IPS DF 19.7 (cell line): Measurements from ENCODE around the gene LRCH4.

Experiments
- DNase-seq: peaks from one replicate; pipeline ENCODE4 v3.0.0-alpha.2; 2013; ENCODE audit warnings: low read depth, low spot score

Gene LRCH4

DNA sequence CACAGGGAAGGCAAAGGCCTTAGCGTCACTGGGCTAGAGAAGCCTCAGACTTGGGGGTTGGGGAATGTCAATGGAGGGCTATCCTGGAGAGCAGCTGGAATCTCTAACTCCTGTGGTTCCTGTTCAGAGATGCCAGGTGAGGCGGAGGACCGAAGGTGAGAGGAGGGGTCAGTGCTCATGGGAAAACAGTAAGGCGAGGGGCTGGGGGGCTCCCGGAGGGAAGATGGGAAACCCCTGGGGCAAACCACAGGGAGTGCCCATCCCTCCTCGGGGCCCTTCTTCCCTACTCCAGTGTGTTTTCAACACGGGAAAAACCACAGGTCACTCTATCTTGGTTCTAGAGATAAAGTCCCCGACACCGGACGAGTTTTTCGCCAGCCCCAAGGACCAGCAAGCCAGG is 3.3 kb downstream of the LRCH4 start:
- DNase-seq = no peak

DNA sequence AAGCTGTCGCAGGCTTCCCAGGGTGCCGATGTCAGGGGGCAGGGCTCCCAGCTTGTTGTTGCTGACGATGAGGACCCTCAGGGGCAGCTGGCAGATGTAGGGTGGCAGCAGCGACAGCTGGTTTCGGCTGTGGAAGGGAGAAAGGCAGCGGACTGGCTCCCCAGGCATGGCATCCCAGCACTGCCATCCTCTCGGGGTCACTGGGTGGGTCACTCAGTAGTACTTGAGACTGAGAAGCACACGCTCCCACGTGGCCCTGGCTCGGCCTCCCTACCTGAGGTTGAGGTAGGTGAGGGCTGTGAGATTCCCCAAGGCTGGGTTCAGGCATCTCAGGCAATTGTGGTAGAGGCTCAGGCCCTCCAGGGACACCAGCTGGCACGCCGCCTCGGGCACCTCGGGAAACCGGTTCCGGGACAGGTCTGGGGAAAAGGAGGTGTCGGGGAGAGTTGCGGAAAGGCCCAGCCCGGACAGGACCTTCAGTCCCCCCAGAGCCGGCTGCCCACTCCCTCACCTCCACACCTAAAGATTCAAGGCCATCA is 3.8 kb downstream of the LRCH4 start:
- no peak for DNase-seq

DNA sequence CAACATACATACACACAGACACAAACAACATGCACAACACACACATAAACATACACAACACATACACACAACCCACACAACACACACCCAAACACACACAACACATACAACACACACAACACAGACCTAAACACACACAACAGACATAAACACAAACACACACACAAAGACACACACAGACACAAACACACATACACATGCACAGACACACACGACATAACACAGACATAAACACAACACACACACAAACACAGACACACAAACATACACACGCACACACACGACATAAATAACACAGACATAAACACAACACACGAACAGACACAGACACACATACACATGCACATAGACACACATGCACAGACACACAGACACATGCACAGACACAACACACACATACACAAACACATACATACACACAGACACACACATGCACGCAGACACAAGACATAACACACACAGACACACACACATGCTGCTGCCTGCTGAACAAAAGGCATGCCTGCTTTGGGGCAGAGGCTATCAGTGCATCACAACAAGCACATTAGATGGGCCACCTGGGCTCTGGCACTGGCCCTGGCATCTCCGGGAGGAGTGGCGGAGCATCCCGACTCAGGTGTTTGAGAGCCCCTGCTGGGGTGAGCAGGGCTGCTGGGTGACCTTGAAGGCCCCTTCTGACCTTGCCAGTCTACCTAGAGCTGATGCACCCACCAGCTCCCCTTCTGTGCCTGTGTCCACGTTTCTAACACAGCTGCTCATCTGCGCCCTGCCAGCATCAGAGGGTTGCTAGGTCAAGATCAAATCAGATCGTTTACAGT is 5.3 kb downstream of the LRCH4 start:
- DNase-seq = no peak

DNA sequence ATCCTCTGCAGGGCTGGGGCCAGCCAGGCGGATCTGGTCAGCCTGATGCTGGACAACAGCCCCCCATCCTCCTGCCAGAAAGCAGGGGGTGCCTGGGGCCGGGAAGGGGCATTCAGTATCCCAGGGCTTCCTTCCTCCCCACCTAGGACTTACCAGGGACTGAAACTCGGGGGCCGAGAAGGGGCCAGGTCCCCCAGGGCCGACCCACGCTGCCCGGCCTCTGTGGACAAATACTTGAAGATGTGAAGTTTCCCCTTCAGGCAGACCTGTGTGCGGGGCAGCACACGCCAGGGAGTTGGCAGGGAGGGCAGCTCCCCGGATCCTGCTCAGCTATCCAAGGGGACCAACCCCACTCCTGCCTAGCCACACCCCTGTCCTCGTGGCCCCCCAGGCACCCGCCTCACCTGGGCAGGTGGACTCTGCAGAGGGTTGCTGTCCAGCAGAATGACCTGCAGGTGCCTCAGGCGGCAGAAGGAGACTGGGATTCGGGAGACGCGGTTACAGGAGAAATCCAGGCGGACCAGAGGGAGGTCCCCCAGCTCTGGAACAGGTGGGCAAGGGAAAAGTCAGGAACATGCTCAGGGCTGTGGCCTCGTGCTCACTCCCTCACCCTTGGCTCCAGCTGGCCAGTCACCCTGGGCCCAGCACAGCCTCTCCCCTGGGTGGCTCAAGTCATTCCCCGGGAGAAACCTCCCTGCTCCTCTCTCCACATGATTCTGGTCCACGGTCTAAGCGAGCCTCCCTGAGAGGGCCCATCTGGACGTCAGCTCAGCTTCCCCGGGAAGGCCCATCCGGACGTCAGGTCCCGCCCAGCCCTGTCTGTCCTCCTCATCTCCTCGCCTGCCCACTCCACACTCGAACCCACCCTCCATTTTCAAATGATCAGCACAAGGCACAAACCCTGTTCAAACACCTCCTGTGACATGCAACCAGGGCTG is 7.4 kb downstream of the LRCH4 start:
- no peak for DNase-seq

DNA sequence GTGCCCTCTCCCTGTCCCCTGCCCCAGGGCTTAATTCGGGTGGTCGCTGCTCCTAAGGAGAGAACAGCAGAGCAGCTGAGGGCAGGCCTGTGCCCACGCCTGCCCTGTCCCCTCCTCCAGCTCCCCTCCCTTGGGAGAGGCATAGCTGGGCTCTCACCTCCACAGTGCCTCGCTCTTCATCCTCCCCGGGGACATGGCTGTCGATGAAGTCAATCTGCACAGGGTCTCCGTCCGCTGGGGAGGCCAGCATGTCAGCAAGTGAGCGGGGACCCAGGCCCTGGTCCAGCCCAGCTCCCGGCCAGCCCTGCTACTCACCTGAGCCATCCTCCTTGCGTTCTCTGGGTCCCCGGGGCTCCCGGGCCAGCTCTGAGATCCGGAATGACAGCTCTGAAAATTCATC is 8.4 kb downstream of the LRCH4 start:
- no peak for DNase-seq

DNA sequence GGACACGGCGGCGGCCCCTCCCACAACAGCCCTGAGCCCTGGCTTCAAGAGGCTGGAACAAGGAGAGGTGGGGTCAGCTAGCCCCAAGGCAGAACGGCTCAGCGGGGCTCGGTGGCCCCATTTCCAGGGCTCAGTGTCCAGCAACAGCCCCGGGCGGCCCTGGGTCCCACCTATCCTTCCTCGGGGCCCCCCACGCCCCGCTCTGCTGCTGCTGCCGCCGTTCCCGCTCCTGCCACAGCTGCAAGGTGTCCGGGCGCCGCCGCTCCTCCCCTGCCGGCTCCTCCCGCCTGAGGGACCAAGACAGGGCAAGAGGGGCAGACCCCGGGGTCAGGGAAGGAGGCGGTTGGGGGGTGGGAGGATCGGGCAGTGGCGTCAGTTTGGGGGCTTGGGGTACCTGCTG is 8.8 kb downstream of the LRCH4 start:
- no peak for DNase-seq

DNA sequence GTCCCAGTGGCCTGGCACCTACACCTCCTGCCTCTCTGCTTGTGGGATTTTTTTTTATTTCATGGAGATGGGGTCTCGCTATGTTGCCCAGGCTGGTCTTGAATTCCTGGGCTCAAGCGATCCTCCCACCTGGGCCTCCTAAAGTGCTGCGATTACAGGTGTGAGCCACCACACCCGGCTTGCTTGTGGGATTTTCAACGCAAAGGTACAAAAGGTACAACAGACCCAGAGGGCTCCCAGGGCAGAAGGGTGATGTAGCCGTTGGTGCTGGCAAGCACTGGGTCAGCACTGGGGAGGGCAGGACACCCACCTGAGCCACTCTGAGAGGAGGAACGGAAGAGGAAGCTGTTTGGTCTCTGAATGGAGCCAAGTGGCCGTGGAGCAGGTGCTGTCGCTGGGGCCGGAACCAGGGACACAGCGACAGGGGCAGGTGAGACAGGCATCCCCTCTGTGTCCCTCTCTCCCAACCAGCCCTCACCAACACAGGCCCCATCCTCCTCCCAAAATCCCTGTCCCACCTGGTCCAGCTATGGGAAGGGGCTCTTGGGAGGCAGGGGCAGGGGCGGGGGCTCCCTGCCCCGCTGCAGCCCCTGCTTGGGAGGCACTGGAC is 9.4 kb downstream of the LRCH4 start:
- no peak for DNase-seq

DNA sequence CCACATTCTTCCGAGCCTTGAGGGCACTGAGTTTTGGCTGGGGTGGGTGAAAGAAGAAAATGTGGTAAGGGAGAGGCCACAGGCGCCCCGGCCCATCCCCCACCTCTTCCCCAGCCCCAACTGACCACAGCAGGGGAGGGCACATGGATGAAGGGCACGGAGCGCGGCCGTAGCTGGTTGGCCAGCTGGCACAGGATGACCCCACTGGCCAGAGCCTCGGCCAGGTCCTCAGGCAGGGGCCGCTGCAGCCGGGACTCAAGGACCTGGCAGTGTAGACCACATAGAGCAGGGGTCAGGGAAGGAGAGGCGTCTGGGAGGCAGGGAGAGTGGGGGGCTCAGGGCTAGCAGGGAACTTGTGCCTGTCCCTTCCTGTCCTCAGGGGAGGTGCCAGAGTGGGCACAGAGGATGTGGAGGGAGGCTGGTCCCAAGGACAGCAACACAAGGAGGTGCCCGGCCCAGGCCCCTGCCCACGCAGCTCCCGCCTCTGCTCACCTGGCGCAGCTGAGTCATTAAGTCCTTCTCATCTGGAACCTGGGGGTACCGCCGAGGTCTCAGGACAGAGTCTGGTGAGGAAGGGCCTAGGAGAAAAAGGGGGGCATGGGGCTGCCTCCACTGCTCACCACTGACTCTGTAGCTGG is 10.1 kb downstream of the LRCH4 start:
- DNase-seq = no peak

DNA sequence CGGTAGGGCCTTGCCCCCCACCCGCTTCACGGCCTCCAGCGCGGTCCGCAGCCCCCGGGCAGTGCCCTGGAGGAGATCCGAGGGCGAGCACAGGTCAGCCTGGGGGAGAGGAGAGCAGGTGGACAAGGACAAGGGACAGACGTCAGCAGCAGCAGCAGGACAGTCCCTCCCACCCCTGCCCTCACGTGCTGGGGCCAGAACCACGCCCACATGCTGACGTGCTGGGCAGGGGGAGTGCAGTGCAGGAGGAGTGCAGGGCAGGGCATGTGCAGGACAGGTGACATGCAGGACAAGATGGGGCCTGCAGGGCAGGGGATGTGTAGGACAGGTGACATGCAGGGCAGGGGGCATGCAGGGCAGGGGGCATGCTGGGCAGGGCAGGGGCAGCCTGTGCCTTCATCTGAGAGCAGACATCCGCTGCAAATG is 10.7 kb downstream of the LRCH4 start:
- no peak for DNase-seq

DNA sequence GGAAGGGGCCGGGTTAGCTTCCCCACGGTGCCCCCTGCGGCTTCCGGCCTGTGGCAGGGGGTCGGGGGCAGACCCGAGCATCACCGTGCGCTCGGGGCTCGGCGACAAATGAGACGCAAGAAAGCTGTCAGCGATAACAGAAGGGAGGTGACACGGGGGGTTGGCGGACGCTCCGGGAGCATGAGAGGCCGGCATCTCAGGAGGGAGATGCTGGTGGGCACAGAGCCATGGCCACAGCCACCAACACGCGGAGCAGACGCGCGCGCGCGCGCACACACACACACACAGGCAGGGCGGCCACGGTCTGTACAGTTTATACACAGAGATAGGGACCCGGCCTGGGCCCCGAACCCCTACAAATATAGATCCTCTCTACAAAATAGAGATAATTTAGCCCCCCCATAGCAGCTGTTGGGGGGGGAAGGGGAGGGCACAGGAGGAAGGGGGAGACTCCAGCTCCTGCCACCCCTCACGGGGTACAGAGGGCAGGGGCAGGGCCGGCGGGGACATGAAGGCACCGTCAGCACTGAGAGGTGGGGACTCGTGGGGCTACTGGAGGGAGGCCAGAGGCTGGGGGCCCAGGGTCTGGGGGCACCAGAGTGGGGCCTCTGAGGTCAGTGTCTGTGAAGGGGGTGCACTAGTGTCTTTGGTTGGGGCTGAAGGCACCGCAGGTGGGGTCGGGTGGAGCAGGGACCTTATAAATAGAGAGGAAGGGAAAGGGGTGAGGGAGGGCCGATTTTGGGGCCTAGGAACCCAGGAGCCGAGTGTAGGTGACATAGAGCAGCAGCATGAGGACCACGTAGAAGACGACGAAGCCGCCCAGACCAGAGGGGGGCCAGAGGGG is 11.3 kb downstream of the LRCH4 start:
- no peak for DNase-seq

DNA sequence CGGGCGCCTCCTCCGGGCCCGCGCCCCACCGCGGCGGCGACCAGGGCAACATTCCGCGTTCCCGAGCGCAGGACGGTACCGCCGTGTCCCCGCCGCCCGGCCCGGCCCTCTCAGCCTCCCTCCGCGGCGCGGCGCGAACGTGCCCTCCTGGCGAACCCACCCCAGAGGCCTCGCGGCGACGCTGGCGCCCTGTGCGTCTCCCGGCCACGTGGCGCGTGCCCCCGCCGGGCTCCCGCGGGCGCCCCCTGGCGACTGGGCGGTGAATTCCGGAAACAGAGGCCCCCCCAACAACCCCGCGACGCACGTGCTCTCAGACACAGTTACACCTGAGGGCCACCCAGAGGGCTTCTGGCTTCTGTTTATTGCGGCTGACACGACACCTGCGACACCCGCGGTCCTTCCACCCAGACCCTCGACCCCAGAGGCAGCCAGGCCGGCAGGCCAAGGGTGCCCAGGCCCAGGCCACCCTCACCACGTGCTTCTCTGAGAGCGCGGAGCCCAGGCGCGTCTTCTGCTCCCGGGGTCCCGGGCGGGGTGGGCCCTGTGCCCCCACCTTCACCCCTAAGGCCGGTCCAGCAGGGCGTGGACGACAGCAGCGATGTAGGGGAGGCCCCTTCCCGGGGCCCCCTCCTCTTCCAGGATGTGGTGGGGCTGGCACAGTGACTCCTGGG is 12.1 kb downstream of the LRCH4 start, which contains the start of gene SAP25:
Gene SAP25 (minus strand): TSS at position 210 of the 671 bp plus-strand sequence. CDS start 158 bp downstream, at position 52.
- DNase-seq = no peak

DNA sequence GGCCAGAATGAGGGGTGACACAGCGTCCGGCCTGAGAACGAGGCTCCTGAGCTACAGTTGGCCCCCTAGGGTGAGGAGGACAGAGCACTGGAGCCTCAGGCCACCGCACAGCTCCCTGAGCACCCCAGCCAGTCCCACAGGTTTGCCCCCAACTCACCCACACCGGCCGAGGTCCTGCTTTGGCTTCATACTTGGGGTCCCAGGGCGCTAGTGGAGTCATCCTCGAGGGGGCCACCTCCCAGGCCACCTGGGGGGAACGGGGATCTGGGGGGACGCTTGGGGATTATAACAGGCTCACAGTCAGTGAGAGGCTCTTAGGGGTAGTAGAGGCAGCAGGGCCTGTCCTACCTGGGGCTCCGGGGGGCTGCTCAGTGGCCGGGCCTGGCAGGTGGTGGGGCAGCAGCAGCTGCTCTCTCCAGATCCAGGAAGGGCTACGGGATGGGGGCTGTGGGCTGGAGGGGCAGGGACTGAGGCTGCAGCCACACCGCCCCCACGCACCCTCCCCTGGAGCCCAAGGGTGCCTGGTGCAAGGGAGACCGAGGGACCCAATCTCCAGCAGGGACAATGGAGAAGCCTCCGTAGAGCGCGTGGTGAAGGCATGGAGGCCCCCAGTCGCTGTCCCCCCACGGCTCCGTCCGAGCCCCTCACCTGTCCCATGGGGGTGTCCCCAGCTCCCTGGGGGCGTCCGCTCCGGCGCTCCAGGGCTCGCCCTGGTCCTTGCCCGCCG is 12.8 kb downstream of the LRCH4 start:
- no peak for DNase-seq

DNA sequence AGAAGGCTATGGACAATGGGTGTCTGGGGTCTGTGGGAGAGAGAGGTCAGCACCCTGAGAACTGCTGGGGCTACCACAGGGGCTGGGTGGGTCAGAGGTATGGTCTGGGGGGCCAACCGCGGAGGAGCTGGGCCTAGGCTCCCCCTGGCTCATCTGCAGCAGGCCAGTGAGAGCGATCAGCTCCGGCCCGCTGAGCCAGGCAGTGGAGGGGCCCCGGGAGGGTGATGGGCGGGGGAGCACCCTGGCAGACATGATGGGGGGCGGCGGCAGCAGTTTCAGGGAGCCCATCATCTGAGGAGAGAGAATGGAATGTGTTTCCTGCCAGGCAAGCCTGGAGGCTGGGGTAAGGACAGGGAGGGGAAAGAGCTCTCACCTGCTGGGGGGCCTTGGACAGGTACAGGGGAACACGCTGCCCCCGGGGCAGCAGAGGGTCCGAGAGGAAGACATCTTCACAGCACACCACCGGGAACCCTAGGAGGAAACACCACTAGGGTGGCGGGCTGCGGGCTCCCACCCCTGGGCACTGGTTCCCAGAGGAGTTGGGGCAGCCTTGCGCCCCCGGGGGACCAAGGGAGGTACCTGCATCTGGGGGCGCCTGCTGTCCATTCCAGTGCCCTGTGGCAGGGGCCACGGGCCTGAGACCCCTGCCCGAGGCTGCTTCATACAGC is 13.5 kb downstream of the LRCH4 start:
- DNase-seq = no peak

DNA sequence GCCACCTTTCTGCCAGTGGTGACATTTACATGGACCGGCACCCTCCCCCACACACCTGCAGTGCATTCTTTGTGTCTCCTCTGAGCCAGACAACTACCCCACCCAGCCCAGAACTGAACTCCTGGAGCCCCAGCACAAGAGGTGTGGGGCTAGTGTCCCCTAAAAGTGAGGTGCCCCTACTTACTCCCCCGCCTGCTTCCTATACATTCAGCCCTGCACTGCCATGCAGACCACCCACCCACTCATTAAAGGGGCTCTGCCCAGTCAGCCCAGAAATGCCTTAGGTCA is 14.2 kb downstream of the LRCH4 start:
- DNase-seq = no peak

DNA sequence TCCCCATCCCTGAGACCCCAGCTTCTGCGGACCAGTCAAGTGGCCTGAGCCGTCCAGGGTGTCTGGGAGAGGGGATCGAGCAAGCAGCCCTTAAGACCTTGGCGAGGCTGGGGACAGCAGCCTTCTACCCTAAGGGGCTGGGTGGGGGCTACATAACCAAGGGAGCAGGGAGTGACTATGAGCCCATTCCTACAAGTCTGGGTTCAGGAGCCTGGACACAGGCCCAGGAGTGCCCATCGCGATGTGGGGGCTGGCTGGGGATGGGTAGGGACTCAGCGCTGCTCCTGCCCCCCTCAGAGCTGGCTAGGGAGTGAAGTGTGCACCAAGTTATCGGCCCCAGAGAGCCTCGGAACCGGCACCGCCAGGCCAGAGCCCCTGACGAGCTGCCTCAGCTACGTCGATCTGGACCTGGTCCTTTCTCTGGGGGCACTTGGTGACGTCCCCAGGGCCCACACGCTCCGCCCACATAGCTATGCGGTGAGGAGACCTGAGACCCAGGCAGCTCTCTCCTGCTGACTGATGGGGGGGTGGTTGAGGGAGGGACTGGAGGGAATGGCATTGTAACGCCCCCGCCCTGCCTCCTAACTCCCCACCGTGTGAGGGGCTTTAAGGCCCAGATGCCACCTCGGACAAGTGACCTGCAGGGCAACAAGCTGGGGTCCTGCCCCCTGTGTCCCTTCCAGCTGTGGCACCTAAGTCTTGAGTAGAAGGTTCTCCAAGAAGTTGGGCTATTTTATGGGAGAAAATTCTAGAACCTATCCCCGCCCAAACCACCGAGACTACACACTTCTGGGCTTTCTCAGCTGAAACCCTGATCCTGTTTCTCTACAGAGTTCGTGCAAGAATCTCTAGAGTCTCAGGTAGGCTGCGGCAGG is 14.7 kb downstream of the LRCH4 start:
- DNase-seq = no peak

DNA sequence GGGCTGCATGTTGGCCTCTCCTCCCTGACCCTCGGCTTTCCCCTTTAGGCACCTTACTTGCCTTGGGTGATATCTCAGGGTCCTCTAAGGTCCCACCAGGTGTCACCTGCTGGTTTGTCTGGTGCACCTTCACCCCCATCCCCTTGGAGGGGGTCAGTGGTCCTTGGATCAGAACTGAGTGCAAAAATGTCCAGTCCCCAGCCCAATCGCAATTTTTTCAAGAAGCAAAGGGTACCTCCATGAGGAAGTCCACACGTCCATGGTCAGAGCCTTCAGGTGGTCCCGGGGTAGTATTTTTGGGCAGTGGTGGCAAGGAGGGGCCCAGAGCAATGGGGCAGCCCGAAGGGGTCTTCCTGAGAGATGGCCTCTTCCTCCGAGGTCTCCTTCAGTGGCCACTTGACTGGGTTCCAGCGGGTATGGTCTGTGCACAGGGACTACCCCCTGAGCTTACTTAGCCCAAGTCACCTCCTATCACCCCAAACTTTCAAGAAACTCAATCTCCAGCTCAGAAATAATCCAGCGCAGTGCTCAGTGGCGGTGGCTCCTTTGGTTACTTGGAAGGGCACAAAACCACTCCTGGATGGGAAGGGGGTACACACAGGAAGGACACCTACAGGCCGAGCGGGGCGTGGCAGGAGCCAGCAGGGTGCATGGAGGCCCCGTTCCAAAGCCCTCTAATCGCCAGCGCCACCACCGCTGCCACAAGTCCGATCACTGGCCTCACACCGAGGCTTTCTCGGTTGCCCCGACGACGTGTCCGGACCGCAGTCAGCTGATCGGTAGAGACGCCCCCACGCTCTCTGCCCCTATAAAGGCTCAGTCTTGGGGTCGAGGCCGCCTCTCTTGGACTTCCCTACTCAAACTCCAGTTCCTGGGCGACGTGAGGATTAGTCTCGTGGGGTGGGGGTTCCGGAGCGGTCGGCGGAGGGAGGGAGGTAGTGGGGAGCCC is 16.8 kb downstream of the LRCH4 start:
- DNase-seq = no peak
